Karpas-422 (cell line): ENCODE data around the gene ATP5F1E. TPM values are rescaled to one million over a fixed set of nuclear protein-coding genes. Genes with fewer than 3 reads are reported as not detected.

Experiments
- DNase-seq: peaks from one replicate; pipeline ENCODE4 v3.0.0-alpha.2; 2015
- H2AFZ ChIP-seq: fragments of 200-600 bp; sonication (generic); 2 replicates; pipeline ENCODE4 v1.6.1; 2014; ENCODE audit warnings: antibody characterized with exemption, low read length, mixed read lengths
- H3K27ac ChIP-seq: fragments of 200-600 bp; sonication (generic); 2 replicates; pipeline ENCODE4 v1.5.1; 2014; ENCODE audit warnings: mild to moderate bottlenecking, low read length, moderate library complexity
- H3K27me3 ChIP-seq: fragments of 200-600 bp; sonication (generic); 2 replicates; pipeline ENCODE4 v1.6.1; 2014; ENCODE audit warnings: low read length, mixed read lengths
- H3K36me3 ChIP-seq: fragments of 200-600 bp; sonication (generic); 2 replicates; pipeline ENCODE4 v1.6.1; 2014; ENCODE audit warnings: low read length, mixed read lengths; ENCODE audit not compliant: insufficient read depth
- H3K4me1 ChIP-seq: fragments of 200-600 bp; sonication (generic); 2 replicates; pipeline ENCODE4 v1.6.1; 2014; ENCODE audit warnings: mild to moderate bottlenecking, low read length, mixed read lengths
- H3K4me2 ChIP-seq: fragments of 200-600 bp; sonication (generic); 2 replicates; pipeline ENCODE4 v1.6.1; 2014; ENCODE audit warnings: low read length, low read depth, mild to moderate bottlenecking; ENCODE audit not compliant: poor library complexity, severe bottlenecking
- H3K4me3 ChIP-seq: fragments of 200-600 bp; sonication (generic); 2 replicates; pipeline ENCODE4 v1.5.1; 2014; ENCODE audit warnings: mild to moderate bottlenecking, antibody characterized with exemption, low read length, mixed read lengths
- H3K79me2 ChIP-seq: fragments of 200-600 bp; sonication (generic); 2 replicates; pipeline ENCODE4 v1.6.1; 2014; ENCODE audit warnings: mild to moderate bottlenecking, low read length, mixed read lengths
- H3K9ac ChIP-seq: fragments of 200-600 bp; sonication (generic); 2 replicates; pipeline ENCODE4 v1.6.0; 2014; ENCODE audit warnings: low read length
- H3K9me2 ChIP-seq: fragments of 200-600 bp; sonication (generic), shearing (Covaris generic); replicated peaks from 2 replicates; pipeline ENCODE4 v1.6.0; 2014; ENCODE audit warnings: mild to moderate bottlenecking, low read length, moderate library complexity; ENCODE audit not compliant: insufficient read depth
- H3K9me3 ChIP-seq: fragments of 300-700, 200-600 bp; sonication (generic); 2 replicates; pipeline ENCODE4 v1.6.1; 2014; ENCODE audit warnings: low read length, mixed read lengths
- H4K20me1 ChIP-seq: fragments of 200-600 bp; sonication (generic); 2 replicates; pipeline ENCODE4 v1.6.1; 2014; ENCODE audit warnings: mild to moderate bottlenecking, antibody characterized with exemption, low read length, low read depth; ENCODE audit not compliant: insufficient read depth
- total RNA-seq: library from RNA; depleted of rRNA; stranded (reverse); fragments of >200 nt; shearing (Covaris generic); gene quantifications from 2 replicates; pipeline ENCODE4 v1.2.3, GENCODE V29; 2014; ENCODE audit warnings: low replicate concordance

ATP5F1E gene
- total RNA-seq, 1 experiment from 2014 or later = 78.9 TPM

GRCh38 chr20:59010321-59010994, 21.7 kb downstream of the ATP5F1E start:
- Histone ChIP-seq H3K36me3 (no peaks in the 10 kb centered on the region), H3K4me2 (no peak overlapping the region), H4K20me1 (no peaks in the 10 kb centered on the region), H3K9ac (no peak overlapping the region), H3K27me3 (no peaks in the 10 kb centered on the region), H3K9me2 (no peaks in the 10 kb centered on the region), H3K4me3 (no peak overlapping the region), H3K4me1 (peaks cover 29% of the 10 kb centered on the region), H3K27ac (no peak overlapping the region), H2AFZ (no peak overlapping the region), H3K79me2 (peaks cover 14% of the 10 kb centered on the region), H3K9me3 (no peaks in the 10 kb centered on the region)
- no peak for DNase-seq

GRCh38 chr20:59008715-59009336, 23.3 kb downstream of the ATP5F1E start:
- Histone ChIP-seq H3K9me2 (no peaks in the 10 kb centered on the region), H3K27ac (no peak overlapping the region), H3K4me2 (peak overlapping the region; percentile 99), H3K9me3 (no peaks in the 10 kb centered on the region), H3K79me2 (peaks cover 23% of the 10 kb centered on the region), H3K27me3 (no peaks in the 10 kb centered on the region), H3K9ac (0 out of 2 replicates have a peak overlapping the region, but pooled peaks have one; percentile 99), H2AFZ (no peak overlapping the region), H4K20me1 (peaks cover 5% of the 10 kb centered on the region), H3K4me1 (peaks cover 45% of the 10 kb centered on the region), H3K4me3 (no peak overlapping the region), H3K36me3 (peaks cover 4% of the 10 kb centered on the region)
- DNase-seq = no peak

DNA sequence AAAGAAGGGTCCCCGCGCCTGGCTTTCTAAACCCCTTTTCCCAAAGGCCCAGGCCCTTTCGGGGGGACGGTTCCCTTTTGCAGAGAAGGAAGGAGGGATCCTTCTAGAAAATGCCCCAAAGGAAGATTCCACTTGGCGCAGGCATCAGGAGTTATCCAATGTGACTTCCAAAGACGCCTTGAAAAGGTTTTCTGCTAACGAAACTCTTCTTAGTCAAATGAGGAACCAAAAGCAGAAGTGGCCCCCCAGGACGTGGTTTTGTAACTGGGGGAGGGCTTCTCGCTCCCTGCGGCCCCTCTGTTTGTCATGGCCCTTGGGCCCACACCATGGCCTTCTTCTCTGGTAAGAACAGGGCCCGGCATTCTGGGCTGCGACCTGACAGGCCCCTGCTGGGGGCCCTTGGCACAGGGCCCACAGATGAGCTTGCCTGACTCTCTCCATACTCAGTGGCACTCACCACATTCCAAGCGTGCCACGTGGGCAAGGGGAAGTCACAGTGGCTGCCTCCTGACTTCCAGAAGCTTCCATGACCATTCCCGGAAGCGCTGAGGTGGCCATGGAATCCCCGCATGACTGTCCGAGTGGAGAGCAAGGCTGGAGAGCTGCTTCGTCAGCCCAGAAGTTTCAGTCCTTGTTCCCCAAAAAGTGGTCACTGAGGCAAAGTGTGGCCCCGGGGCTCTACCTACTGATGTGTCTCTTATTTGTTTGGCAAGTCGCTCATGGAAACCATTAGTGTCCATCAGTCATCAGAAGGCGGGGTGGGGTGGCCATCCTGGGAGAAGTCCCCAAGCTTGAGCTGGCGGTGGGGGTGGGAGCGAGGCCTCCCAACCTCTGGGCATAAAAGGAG, 24.2 kb downstream of the ATP5F1E start:
- Histone ChIP-seq H3K4me2 (peak overlapping the region; percentile 99), H4K20me1 (peaks cover 14% of the 10 kb centered on the region), H3K9me3 (no peaks in the 10 kb centered on the region), H3K4me1 (peaks cover 47% of the 10 kb centered on the region), H2AFZ (0 out of 2 replicates have a peak overlapping the region, but pooled peaks have one; percentile 18), H3K4me3 (peak overlapping the region; percentile 97), H3K9me2 (no peaks in the 10 kb centered on the region), H3K9ac (peak overlapping the region; percentile 99), H3K79me2 (peaks cover 32% of the 10 kb centered on the region), H3K27me3 (no peaks in the 10 kb centered on the region), H3K36me3 (peaks cover 13% of the 10 kb centered on the region), H3K27ac (peak overlapping the region; percentile 89)
- DNase-seq = peak; percentile 94

- Histone ChIP-seq H3K27ac (peak within 1 kb of the TSS; percentile 89), H3K9me3 (no peaks in the 10 kb centered on the region), H3K36me3 (peaks cover 17% of the 10 kb centered on the region), H3K9ac (peak within 1 kb of the TSS; percentile 99), H3K4me2 (peak within 1 kb of the TSS; percentile 99), H3K4me1 (peaks cover 47% of the 10 kb centered on the region), H3K27me3 (no peaks in the 10 kb centered on the region), H2AFZ (0 out of 2 replicates have a peak within 1 kb of the TSS, but pooled peaks have one; percentile 18), H3K9me2 (no peaks in the 10 kb centered on the region), H3K79me2 (peaks cover 36% of the 10 kb centered on the region), H3K4me3 (peak within 1 kb of the TSS; percentile 97), H4K20me1 (peaks cover 23% of the 10 kb centered on the region)
- DNase-seq = peak; percentile 82
Observed at GRCh38 chr20:59006864-59007664, 25.1 kb downstream of the ATP5F1E start, which contains the start of gene CTSZ. Gene CTSZ, minus strand, starts transcription at chr20:59007254. Its CDS starts 126 bp downstream, at chr20:59007128.

DNA sequence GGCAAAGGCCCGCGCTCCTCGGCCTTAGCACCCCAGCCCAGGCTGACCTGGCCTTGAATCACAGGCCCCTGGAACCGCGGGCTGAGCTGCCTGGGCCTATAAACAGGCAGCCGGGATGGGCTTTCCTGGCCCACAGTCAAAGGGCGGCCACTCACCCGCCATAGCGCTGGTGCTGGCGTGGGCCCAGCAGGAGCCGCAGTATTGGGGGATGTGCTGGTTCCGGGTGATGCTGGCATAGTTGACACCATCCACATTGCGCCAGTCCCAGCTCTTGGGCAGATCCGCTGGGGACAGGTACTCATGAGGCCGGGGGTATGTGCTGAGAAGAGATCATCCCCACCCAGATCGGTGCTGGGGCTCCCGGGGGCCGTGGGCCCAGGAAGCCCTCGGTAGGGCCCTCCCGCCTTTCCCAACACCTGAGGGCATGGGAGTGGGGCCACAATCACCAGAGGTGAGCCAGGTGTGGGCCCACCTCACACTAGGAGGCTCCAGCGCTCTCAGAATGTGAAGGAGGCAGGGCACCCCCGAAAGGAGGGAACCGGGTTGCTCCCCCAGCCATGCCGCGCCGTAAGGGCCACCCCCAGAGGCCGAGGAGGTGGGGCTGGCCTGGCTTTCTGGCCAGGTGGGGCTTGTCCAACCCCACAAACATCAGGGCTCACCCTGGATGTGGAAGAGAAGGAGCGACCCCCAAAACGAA, 25.8 kb downstream of the ATP5F1E start:
- peak; percentile 67 for DNase-seq
- no peaks in the 10 kb centered on the region for H3K9me2 ChIP-seq
- peak overlapping the region; percentile 97 for H3K4me3 ChIP-seq
- peak overlapping the region; percentile 99 for H3K9ac ChIP-seq
- H3K79me2 ChIP-seq = peaks cover 36% of the 10 kb centered on the region
- H3K4me2 ChIP-seq = peak overlapping the region; percentile 99
- peaks cover 23% of the 10 kb centered on the region for H3K36me3 ChIP-seq
- H3K27me3 ChIP-seq = no peaks in the 10 kb centered on the region
- no peak overlapping the region for H2AFZ ChIP-seq
- no peaks in the 10 kb centered on the region for H3K9me3 ChIP-seq
- H4K20me1 ChIP-seq = peaks cover 28% of the 10 kb centered on the region
- H3K4me1 ChIP-seq = peaks cover 44% of the 10 kb centered on the region
- peak overlapping the region; percentile 89 for H3K27ac ChIP-seq

- Histone ChIP-seq H3K79me2 (peaks cover 36% of the 10 kb centered on the region), H3K4me1 (peaks cover 42% of the 10 kb centered on the region), H3K27me3 (no peaks in the 10 kb centered on the region), H4K20me1 (peaks cover 28% of the 10 kb centered on the region), H3K4me2 (peak overlapping the region; percentile 99), H3K9me3 (no peaks in the 10 kb centered on the region), H3K36me3 (peaks cover 23% of the 10 kb centered on the region), H3K4me3 (peak overlapping the region; percentile 97), H3K9ac (peak overlapping the region; percentile 99), H3K27ac (peak overlapping the region; percentile 89), H2AFZ (no peak overlapping the region), H3K9me2 (no peaks in the 10 kb centered on the region)
- peak; percentile 66 for DNase-seq
Observed at GRCh38 chr20:59005523-59006166, 26.5 kb downstream of the ATP5F1E start.
